ENCODE data around the gene TEK. TPM values are rescaled to one million over a fixed set of nuclear protein-coding genes. Genes with fewer than 3 reads are reported as not detected.

Gene TEK
- polyA plus RNA-seq, 4 donors: 29.3 to 54.5 (median 36.2) TPM

GRCh38 chr9:27168951-27169350 lies 59.9 kb downstream of the TEK start:
- no peak for DNase-seq (ENCODE audit: low read depth in 4 of 4, low spot score in 3 of 4)

- no peak for DNase-seq (ENCODE audit: low read depth in 4 of 4, low spot score in 3 of 4)
Observed at GRCh38 chr9:27176971-27177370, 67.9 kb downstream of the TEK start.

GRCh38 chr9:27179245-27179865 lies 70.3 kb downstream of the TEK start:
- no peak for DNase-seq (ENCODE audit: low read depth in 4 of 4, low spot score in 3 of 4)

- DNase-seq (ENCODE audit: low read depth in 4 of 4, low spot score in 3 of 4): no peak
Observed at GRCh38 chr9:27181381-27181780, 72.4 kb downstream of the TEK start.

DNA sequence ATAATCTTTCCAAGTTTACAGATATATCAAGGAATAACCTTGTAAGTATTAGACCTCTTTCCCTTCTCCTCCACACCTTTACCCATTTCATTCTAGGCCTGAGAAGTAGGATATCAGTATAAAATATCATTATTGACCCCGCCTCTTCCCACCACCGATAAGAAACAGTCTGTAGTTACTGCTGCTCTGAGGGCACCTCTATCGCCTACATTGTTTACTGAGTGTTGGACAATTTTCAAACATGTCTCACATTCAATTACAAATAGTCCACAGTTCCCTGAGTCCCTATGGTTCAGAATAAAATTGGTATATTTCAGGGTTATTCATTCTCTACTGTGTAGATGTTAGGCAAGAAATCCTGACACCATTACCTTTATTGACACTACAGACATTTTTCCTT lies 73.4 kb downstream of the TEK start:
- no peak for DNase-seq (ENCODE audit: low read depth in 4 of 4, low spot score in 3 of 4)

DNA sequence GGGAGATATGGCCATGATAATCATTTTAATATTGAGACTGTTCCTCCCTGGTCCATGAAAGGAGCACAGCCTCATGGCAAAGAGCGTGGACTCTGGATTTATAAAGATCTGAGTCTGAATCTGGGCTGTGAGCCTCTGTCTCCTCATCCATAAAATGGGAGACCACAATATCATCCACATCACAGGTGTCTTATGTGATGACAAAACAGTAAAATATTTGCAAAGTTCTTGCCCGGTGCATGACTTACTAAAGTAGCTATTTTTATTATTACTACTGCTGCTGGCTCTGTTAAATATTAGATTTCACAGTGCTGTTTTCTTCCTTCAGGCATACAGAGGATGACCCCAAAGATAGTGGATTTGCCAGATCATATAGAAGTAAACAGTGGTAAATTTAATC lies 74.1 kb downstream of the TEK start:
- no peak for DNase-seq (ENCODE audit: low read depth in 4 of 4, low spot score in 3 of 4)

DNA sequence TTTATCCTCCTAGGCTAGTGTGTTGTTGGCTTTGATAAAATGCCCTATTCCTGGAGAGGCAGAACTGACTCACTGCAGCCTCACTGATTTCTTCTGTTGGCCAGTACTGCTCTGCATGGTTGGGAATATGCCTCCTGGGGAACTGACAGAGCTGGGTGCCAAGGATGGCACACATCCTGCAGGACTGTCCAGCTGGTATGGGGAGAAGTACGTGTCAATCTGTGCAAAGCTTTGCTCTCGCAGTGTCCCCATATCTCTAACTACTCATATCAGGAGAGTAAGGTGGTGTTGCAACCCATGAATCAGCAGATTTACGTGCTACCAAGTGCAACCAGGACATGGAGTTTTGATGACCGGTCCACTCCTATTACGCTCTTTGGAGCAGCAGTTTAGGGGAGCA lies 74.7 kb downstream of the TEK start:
- no peak for DNase-seq (ENCODE audit: low read depth in 4 of 4, low spot score in 3 of 4)

DNA sequence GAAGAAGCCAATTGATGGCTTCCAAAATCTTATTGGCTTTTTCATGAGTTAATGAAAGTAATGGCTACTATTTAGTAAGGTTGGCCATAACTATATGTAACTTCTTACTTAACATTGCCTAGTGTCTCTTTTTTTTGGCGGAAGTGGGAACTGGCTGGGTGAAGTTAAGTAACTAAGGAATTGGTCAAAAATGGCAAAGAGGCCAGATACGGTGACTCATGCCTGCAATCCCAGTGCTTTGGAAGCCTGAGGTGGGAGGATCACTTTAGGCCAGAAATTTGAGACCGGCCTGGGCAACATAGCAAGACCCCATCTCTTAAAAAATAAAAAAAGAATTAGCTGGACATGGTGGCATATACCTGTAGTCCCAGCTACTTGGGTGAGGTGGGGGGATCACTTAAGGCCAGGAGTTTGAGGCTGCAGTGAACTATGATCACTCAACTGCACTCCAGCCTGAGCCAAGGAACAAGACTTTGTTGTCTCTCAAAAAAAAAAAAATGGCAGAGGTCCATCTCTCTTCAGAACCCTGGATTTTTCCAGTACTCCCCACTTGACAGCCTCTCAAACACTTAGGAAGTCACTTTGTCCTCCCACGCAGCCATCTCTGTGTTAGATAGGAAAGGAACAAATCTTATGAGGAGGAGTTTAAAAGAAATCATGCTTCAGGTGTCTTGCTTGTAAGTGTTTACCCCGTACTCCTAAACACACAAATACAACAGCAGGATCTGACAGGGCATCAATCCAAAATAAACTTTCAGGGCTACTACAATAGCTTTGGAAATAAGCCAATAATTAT lies 75.7 kb downstream of the TEK start:
- no peak for DNase-seq (ENCODE audit: low read depth in 4 of 4, low spot score in 3 of 4)

GRCh38 chr9:27188426-27188825 lies 79.4 kb downstream of the TEK start:
- no peak for DNase-seq (ENCODE audit: low read depth in 4 of 4, low spot score in 3 of 4)

DNA sequence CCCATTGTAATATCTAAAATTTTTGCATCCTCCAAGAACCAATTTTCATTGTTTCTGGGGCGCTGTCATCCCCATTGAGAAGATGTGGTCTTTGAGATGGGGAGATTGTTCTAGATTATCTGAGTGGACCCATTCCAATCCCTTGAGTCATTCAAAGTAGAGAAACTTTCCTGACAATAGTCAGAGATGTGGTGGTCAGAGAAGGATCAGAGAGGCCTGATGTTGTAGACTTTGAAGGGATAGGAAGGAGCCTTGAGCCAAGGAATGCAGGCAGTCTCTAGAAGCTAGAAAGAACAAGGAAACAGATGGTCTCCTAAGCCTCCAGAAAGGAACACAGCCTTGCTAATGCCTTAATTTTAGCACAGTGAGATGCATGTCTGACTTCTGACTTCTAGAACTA lies 80.4 kb downstream of the TEK start:
- DNase-seq (ENCODE audit: low read depth in 4 of 4, low spot score in 3 of 4): no peak

DNA sequence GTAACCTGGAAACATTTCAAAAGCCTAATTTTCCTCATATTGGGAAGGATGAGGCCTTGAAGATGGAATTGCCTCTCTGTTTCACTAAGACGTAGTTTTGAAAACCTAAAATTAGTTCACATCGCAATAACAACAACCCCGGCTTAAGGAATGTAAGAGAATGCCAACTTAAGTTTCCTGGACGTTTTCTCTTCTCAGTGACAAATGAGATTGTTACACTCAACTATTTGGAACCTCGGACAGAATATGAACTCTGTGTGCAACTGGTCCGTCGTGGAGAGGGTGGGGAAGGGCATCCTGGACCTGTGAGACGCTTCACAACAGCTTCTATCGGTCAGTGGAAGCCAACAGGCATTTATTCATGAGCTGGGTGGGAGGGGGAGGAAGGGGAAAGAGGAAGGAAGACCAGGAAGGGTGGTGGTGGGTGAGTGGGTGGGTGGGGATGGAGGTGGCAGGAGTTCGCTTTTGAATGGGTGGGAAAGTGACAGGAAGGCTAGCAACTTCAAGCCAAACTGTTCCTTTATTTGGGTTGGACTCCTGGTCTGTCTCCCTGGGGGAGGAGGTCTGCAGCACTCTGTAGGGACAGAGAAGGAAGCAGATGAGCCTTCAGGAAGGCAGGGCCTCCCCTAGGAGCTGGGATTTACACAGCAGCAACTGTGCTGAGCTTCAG lies 83.4 kb downstream of the TEK start:
- no peak for DNase-seq (ENCODE audit: low read depth in 4 of 4, low spot score in 3 of 4)

- DNase-seq (ENCODE audit: low read depth in 4 of 4, low spot score in 3 of 4): no peak
Observed at GRCh38 chr9:27193886-27194285, 84.9 kb downstream of the TEK start.

- DNase-seq (ENCODE audit: low read depth in 4 of 4, low spot score in 3 of 4): no peak
Observed at GRCh38 chr9:27194401-27195091, 85.5 kb downstream of the TEK start.

- DNase-seq (ENCODE audit: low read depth in 4 of 4, low spot score in 3 of 4): no peak
Observed at GRCh38 chr9:27195191-27195590, 86.2 kb downstream of the TEK start.

- no peak for DNase-seq (ENCODE audit: low read depth in 4 of 4, low spot score in 3 of 4)
Observed at GRCh38 chr9:27196383-27196782, 87.4 kb downstream of the TEK start.

DNA sequence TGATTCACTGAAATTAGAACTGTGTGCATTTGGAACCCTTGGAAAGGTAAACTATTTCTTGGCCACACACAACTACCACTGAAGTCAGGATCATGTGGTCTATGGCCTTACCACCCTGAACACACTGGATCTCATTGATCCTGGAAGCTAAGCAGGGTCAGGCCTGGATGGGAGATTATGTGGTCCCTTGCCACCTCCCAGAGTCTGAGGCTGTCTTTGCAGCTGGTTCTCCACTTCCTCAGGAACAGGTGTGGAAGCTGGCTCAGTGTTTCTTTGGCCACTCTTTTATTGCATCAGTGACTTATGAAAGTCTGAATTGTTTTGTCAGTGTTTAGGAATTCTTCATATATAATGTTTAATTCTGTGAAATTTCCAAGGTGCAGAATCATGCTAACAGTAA lies 89.2 kb downstream of the TEK start:
- no peak for DNase-seq (ENCODE audit: low read depth in 4 of 4, low spot score in 3 of 4)

DNA sequence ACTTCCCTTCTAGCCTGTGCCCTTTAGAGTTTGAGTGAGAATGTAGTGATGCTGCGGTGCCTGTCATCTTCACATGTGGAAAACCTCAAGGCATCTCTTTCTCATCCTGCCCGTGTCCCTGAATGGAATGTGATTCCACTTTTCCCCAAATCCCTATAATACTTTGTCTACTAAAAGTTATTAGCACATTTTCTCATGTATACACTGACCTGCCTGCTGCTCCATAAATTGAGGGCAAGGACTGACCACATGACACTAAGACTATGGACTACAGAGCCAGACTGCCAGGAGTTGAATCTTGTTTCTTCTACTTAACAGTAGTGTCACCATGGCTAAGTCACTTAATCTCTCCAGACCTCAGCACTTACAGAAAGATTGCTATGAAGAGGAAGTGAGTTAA lies 93.0 kb downstream of the TEK start:
- no peak for DNase-seq (ENCODE audit: low read depth in 4 of 4, low spot score in 3 of 4)

GRCh38 chr9:27203783-27204182 lies 94.8 kb downstream of the TEK start:
- DNase-seq (ENCODE audit: low read depth in 4 of 4, low spot score in 3 of 4): no peak

DNA sequence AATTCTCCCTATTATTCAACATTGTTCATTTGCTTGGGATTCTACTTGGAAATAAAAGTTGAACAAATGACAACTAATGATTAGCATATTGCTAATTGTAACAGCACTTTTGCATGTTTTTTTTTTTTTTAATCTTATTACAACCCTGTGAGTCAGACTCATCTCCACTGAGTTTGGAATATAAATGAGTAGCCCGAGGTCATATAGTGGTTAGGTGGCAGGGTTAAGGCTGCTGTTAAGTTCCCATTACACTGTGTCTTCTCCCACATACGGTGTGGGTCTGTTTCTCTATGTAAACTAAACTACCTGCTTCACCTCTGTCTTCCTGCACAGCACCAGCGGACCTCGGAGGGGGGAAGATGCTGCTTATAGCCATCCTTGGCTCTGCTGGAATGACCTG lies 95.6 kb downstream of the TEK start:
- no peak for DNase-seq (ENCODE audit: low read depth in 4 of 4, low spot score in 3 of 4)

GRCh38 chr9:27205198-27205597 lies 96.2 kb downstream of the TEK start:
- DNase-seq (ENCODE audit: low read depth in 4 of 4, low spot score in 3 of 4): no peak

- no peak for DNase-seq (ENCODE audit: low read depth in 4 of 4, low spot score in 3 of 4)
Observed at GRCh38 chr9:27206041-27206440, 97.0 kb downstream of the TEK start.
